ENCODE results near the gene ZNF528. TPM values are rescaled to one million over a fixed set of nuclear protein-coding genes. Genes with fewer than 3 reads are reported as not detected.

Gene ZNF528
- total RNA-seq, result 11.9 and 12.4 TPM in 2 replicates

DNA sequence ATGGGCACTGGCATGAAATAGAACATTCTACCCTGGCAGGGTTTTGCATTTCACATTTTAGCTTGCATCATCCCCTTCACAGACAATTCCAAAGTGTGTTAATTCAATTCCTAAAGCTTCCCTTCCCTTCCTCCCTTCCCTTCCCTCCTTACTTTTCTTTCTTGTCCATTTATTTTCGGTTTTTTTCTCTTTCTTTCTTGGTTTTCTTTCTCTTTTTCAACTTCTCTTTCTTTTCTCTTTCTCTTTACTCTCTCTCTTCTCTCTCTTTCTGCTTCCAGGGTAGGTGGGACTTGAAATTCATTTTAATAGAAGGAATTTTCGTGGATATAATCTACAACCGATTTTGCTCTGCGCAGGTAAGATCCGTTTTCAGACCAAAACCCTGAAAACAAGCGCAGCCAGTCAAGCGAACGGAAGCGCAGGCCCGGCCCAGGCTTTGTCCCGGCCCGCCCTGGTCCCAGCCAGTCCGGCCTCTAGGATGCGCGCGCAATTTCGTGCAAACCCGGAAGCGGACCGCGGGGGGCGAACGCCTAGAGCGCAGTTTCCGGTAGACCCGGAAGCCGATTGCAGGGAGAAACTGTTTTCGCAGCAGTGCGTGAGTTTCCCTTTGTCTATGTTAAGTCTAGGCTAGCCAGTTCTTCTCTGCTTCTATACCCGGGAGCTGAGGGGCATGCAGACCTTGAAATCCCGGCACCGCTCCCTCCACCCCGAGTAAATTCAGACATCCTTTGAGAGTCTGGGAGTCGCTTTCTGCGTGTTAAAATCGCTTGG is at the start of gene ZNF528:
ZNF528 (plus strand) TSS at position 540 of the 771 bp plus-strand sequence. CDS start 4,165 bp downstream, outside the sequence.
- DNase-seq (ENCODE audit: low read depth, low spot score), result peak; percentile 79

DNA sequence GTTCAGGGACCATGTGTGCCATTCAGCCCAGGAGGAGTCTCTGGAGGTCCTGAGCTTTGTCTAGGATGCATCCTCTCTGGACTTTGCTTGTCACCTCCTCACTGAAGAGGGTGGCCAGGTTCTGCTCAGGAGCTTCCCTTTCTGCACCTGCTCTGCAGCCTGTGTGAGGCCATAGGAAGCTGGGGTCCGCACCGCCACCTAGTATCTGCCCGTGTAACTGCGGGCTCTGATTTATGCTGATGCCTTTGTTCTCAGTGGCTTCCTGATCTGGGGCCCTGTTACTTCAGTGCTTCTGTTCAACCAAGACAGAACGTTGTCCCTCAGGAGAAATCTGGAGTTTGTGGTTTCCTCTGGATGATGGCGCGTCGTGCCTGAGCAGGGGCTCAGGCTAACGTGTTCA is 46.1 kb upstream of the ZNF528 start:
- DNase-seq (ENCODE audit: low read depth, low spot score), result no peak

DNA sequence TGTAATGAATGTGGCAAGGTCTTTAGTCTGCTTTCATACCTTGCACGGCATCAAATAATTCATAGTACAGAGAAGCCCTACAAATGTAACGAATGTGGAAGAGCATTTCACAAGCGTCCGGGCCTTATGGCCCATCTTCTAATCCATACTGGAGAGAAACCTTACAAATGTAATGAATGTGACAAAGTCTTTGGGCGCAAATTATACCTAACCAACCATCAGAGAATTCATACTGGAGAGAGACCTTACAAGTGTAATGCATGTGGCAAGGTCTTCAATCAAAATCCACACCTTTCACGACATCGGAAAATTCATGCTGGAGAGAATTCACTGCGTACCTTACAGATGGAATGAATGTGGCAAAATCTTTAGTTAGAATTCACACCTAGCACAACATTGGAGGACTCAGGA is 31.2 kb upstream of the ZNF528 start:
- no peak for DNase-seq (ENCODE audit: low read depth, low spot score)

DNA sequence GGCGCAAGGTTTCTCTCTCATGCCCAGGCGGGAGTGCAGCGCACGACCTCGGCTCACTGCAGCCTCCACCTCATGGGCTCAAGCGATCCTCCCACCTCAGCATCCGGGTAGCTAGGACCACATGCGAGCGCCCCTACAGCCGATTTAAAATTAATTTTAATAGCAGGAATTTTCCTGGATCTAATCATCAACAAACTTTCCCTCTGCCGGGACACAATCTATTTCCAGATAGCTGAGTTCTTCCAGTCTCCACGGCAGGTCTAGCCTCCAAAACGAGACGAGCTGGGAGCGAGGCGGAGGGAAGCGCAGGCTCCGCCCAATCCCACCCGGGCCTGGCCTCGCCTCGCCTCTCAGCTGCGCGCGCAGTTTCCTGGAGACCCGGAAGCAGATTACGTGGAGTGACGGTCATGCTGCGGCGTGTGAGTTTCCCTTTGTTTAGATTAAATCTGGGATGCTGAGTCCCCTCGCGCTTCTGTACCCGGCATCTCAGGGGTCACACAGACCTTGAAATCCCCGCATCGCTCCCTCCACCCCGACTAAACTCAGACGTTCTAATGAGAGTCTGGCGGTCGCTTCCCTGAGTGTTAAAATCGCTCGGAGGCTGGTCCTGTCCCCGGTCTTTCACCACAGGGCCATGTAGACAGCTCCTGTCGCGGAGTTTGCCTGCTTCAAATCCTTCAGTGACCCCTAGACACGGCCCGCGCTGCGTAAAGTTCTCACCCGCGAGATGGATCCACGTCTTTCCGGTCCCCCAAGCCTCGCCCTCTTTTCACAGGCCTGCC is 27.9 kb upstream of the ZNF528 start, which contains the start of gene ZNF880:
ZNF880 (plus strand) TSS at position 365 of the 782 bp plus-strand sequence; CDS start at position 408, 43 bp downstream.
- DNase-seq (ENCODE audit: low read depth, low spot score), result peak; percentile 74

DNA sequence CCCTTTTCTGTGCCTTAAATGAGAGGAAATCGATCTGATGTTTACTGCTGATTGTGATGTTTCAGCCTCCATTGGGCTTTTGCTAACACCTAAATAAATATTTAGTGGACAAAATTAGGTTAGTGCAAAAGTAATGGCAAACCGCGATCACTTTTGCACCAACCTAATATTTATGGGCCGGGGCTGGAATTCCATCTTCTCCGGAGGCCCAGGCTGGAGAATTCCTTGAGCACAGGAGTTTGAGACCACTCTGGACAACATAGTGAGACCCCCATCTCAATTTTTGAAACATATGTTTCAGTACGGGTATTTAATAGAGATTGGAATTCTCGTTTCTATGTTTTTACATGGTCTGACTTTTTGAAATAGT is 27.3 kb upstream of the ZNF528 start:
- DNase-seq (ENCODE audit: low read depth, low spot score), result no peak

DNA sequence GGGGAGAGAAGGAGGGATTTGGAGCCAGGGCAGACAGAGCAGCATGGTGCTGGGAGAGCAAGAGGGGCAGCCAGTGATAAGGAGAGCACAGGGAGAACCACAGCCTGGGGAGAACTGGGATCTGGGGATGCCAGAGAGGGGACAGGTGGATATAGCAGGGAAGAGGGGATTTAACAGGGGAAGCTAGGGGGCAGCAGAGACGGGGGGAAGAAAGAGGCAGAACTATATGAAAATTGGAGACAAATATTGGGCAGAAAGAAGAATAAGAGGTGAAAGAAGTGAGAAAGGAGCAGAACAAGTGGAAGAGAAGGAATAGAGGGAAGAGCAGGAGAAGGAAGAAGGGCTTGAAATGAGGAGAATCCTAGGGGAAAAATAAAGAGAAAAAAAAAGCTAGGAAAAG is 6.5 kb upstream of the ZNF528 start:
- no peak for DNase-seq (ENCODE audit: low read depth, low spot score)

DNA sequence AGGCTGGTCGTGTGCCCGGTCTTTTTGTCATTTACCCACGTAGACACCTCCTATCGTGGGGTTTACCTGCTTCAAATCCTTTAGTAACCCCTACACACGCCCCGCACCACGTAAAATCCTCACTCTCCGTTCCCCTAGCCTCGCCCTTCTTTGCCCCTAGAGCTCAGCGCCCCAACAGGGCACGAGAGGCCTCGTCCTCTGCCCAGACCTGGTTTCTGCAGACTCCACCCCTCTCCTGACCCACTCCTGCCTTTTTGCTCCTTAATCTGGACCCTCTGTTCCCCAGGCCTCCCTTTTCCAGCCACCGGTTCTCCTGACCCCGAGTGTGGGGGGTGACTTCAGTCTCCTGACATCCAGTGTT is 412 bp downstream of the ZNF528 start:
- no peak for DNase-seq (ENCODE audit: low read depth, low spot score)

DNA sequence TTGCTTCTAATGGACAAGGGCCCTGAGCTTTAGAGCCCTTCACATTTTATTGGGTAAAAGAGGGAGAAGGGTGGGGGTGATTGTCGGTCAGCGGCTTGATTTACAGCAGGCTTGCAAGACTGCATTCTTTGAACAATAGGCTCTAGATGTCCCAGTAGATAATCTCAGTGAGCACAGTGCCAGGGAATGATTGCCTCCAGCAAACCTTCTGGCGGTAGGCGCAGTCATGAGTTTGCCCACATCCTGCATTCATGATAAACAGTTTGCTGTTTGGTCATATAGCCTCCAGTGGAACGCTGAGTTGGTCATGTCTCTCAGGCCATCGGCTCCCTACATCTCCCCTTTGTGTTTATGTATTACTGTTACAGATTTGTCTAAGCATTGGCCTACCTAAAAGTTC is 12.6 kb downstream of the ZNF528 start:
- no peak for DNase-seq (ENCODE audit: low read depth, low spot score)

DNA sequence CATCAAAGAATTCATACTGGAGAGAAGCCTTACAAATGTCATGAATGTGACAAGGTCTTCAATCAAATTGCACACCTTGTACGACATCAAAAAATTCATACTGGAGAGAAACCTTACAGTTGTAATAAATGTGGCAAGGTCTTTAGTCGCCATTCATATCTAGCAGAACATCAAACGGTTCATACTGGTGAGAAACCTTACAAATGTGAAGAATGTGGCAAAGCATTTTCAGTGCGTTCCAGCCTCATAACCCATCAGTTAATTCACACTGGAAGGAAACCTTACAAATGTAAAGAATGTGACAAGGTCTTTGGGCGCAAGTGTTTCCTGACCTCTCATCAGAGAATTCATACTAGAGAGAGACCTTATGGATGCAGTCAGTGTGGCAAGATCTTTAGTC is 18.1 kb downstream of the ZNF528 start:
- no peak for DNase-seq (ENCODE audit: low read depth, low spot score)

DNA sequence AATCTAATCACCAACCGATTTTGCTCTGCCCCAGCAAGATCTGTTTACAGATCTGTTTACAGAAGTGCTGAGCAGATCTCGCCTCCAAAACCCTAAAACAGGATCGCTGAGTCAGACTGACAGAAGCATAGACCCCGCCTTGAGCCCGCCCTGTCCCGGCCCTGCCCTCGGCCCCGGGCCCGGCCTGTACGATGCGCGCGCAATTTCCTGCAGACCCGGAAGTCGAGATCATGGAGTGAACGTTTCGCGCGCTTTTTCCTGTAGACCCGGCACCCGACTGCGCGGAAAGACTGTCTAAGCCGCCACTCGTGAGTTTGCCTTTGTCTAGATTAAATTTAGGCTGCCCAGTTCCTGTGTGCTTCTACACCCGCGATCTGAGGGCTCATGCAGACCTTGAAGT is 31.3 kb downstream of the ZNF528 start, which contains the start of gene ZNF534:
ZNF534 (plus strand) TSS at position 212 of the 400 bp plus-strand sequence. CDS start 2,327 bp downstream, outside the sequence.
- DNase-seq (ENCODE audit: low read depth, low spot score), result no peak

DNA sequence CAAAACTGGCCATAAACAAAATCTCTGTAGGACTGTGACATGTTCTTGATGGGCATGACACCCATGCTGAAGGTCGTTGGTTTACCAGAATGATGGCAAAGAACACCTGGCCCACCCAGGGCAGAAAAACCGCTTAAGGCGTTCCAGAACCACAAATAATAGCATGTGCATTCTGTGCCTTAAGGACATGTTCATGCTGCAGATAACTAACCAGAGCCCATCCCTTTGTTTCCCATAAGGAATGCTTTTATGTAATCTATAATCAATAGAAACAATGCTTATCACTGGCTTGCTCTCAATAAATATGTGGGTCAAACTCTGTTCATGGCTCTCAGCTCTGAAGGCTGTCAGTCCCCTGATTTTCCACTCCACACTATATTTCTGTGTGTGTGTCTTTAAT is 44.5 kb downstream of the ZNF528 start:
- no peak for DNase-seq (ENCODE audit: low read depth, low spot score)

DNA sequence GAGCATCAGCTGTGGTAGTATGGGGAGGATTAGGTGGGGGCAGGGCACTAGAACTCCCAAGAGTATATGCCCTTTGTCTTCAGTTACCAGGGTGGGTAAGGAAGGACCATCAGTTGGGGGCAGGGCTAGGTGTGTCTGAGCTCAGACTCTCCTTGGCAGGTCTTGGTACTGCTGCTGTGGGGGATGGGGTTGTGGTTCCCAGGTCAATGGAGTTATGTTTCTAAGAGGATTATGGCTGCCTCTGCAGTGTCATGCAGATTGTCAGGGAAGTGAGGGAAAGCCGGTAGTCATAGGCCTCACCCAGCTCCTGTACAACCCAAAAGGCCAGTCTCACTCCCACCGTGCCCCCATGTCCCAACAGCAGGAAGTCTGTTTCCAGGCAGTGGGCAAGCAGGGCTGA is 46.9 kb downstream of the ZNF528 start:
- DNase-seq (ENCODE audit: low read depth, low spot score), result no peak

DNA sequence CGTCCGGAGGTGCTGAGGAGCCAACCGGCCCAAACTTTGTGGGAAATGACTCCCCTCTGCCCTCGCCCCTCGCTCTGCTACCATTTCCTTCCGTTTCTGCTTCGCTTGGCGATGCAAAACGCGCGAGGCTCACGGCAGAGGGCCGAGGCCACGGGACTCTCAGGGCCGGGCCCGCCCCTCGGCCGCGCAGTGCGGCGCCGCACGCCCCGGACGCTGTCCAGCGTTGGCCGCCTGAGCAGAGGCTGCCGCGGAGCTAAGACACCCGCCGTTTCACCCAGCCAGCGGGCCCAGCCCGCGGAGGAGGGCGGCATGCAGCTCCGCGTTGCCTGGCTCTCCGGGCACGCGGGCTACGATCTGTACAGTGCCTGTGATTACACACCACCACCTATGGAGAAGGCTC is 53.6 kb downstream of the ZNF528 start:
- DNase-seq (ENCODE audit: low read depth, low spot score), result no peak

DNA sequence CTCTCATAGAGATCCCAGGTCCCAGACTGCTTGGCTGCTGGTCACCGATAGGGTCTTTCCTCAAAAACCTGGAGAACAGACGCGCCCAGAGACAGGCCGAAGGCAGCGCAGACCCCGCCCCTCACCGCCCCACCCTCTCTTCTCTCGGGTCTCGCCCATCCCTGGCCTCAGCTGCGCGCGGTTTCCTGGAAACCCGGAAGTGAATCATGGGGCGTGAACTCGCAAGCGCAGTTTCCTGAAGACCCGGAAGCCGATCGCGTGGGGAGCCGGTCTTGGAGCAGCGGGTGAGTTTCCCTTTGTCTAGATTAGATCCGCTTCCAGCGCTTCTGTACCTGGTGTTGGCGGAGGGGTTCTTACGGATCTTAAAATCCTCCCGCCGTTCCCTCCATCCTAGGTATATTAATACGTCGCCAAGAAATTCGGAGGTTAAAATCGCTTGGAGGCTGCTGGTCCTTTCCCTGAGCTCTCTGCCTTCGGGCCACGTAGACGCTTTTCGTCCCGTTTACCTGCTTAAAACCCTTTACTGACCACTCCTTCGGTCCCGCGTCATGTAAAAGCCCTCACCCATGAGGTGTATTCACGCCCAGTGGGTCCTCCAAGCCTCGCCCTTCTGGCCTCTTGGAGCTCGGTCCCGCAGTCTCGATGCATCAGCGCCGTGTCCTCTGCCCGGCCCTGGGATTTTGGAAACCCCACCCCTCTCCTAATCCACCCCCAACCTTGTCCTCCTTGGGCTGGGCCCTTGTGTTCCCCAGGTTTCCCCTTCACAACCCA is 55.9 kb downstream of the ZNF528 start, which contains the start of gene ZNF578:
ZNF578 (plus strand) TSS at position 230 of the 771 bp plus-strand sequence. CDS start 48,293 bp downstream, outside the sequence.
- peak; percentile 60 for DNase-seq (ENCODE audit: low read depth, low spot score)

DNA sequence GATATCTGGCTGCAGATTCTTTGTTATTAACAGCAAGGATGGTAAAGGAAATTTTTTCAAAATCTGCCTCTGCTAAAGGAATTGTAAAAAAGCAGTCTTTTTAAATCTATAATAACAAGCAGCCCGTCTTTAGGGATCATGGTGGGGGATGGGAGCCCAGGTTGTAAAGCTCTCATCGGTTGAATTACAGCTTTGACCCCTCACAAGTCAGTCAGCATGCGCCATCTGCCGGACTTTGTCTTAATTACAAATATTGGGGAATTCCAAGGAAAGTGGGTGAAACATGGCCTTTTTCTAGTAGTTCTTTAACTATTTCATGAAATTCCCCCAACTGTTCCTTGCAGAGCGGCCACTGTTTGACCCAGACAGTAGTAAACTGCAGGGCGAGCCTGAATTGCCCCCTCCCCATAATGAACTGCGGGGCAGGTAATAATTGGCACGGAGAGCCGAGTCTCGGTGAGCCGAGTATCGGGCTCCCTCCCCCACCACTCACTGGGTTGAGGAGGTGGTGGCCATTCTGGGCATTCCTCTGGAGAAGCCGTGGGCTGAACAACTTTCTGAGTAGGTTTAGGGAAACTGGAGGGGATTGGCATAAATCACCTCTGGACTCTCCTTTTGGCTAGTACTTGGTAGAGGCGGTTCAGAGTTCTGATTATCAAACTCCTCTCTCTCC is 67.3 kb downstream of the ZNF528 start:
- DNase-seq (ENCODE audit: low read depth, low spot score), result no peak

Other genes starting within 250 kb of the ZNF528 start
- 5.3 and 6.8 TPM in 2 replicates for gene ZNF836, start 226.2 kb upstream of the ZNF528 start, total RNA-seq
- gene PPP2R1A, start 207.8 kb upstream of the ZNF528 start, total RNA-seq, result 116 and 221 TPM in 2 replicates
- gene ZNF766, start 128.3 kb upstream of the ZNF528 start, total RNA-seq, result 9.1 and 10.6 TPM in 2 replicates
- 4.7 and 6.5 TPM in 2 replicates for gene ZNF480, start 100.7 kb upstream of the ZNF528 start, total RNA-seq
- 2.8 and 4.7 TPM in 2 replicates for gene ZNF610, start 61.6 kb upstream of the ZNF528 start, total RNA-seq
- gene ZNF880, start 27.9 kb upstream of the ZNF528 start, total RNA-seq, result 14.3 and 16.9 TPM in 2 replicates
- 0.07 TPM in 1 of 2 replicates, not detected in the other for gene ZNF534, start 31.3 kb downstream of the ZNF528 start, total RNA-seq
- gene ZNF578, start 55.7 kb downstream of the ZNF528 start, total RNA-seq, result 2.2 and 3.8 TPM in 2 replicates
- 10.6 and 23.3 TPM in 2 replicates for gene ZNF808, start 129.8 kb downstream of the ZNF528 start, total RNA-seq
- 10.0 and 14.9 TPM in 2 replicates for gene ZNF701, start 172.4 kb downstream of the ZNF528 start, total RNA-seq
- 34.4 and 52.9 TPM in 2 replicates for gene ZNF83, start 240.5 kb downstream of the ZNF528 start, total RNA-seq